K562 (cell line): ENCODE measurements around the gene STX1B. TPM values are rescaled to one million over a fixed set of nuclear protein-coding genes. Genes with fewer than 3 reads are reported as not detected.

ENCODE experiments used
- ARID3B ChIP-seq: fragments of 250-450 bp; sonication (Bioruptor Pico); IDR thresholded peaks from 2 replicates; pipeline ENCODE4 v1.4.0; 2020; ENCODE audit warnings: borderline replicate concordance
- CSDE1 ChIP-seq, 2 experiments: fragments of 450-650 bp; IDR thresholded peaks; 2 replicates each; pipeline ENCODE4 v1.6.1; 2016; ENCODE audit warnings: mild to moderate bottlenecking in 1 of 2
- CTCFL ChIP-seq: IDR thresholded peaks from 2 replicates; pipeline ENCODE4 v1.6.1; 2011; ENCODE audit warnings: borderline replicate concordance, low read depth, mild to moderate bottlenecking, moderate library complexity, low read length; ENCODE audit not compliant: insufficient read depth, poor library complexity, severe bottlenecking
- DIDO1 ChIP-seq: fragments of 450-650 bp; IDR thresholded peaks from 2 replicates; pipeline ENCODE4 v1.6.1; 2016; ENCODE audit warnings: low read depth, missing biosample characterization, missing genetic modification characterization
- ELF1 ChIP-seq: fragments of 200-800 bp; sonication (Bioruptor generic); IDR thresholded peaks from 2 replicates; pipeline ENCODE4 v1.6.1; 2016; ENCODE audit warnings: missing genetic modification characterization, missing compliant biosample characterization
- EP300 ChIP-seq: IDR thresholded peaks from 2 replicates; pipeline ENCODE4 v1.6.1; 2012; ENCODE audit warnings: low read length, improper control_type of control experiment
- FOXM1 ChIP-seq, 2 experiments: fragments of 450-650 bp in 1 of 2; sonication (generic) in 1 of 2; formaldehyde crosslinking in 1 of 2; IDR thresholded peaks; 2 replicates each; pipeline versions ENCODE4 v1.6.1 to v1.9.0; 2017 to 2022; ENCODE audit warnings: low read depth in 2 of 2, mild to moderate bottlenecking in 2 of 2, missing genetic modification reagents in 1 of 2, moderate library complexity in 1 of 2
- GATAD2B ChIP-seq: fragments of 450-650 bp; IDR thresholded peaks from 2 replicates; pipeline ENCODE4 v1.6.1; 2017; ENCODE audit warnings: mild to moderate bottlenecking, borderline replicate concordance
- HDAC1 ChIP-seq, 2 experiments: fragments of 450-650 bp; IDR thresholded peaks; 2 replicates each; pipeline ENCODE4 v1.6.1; 2016 to 2017; ENCODE audit warnings: inconsistent platforms in 1 of 2, mild to moderate bottlenecking in 1 of 2, moderate library complexity in 1 of 2
- MBD1 ChIP-seq: fragments of 250-450 bp; sonication (Bioruptor Pico); IDR thresholded peaks from 2 replicates; pipeline ENCODE4 v1.8.0; 2022; ENCODE audit warnings: inconsistent platforms
- MCM3 ChIP-seq: fragments of 450-650 bp; IDR thresholded peaks from 2 replicates; pipeline ENCODE4 v1.6.1; 2016
- NBN ChIP-seq: fragments of 450-650 bp; IDR thresholded peaks from 2 replicates; pipeline ENCODE4 v1.6.1; 2016; ENCODE audit warnings: low read depth, mild to moderate bottlenecking
- NFIX ChIP-seq: fragments of 250-450 bp; sonication (Bioruptor Pico); IDR thresholded peaks from 2 replicates; pipeline ENCODE4 v1.4.0; 2020; ENCODE audit warnings: low read depth, mild to moderate bottlenecking, moderate library complexity
- PHTF2 ChIP-seq: fragments of 250-450 bp; sonication (Bioruptor Pico); IDR thresholded peaks from 2 replicates; pipeline ENCODE4 v1.5.0; 2021; ENCODE audit warnings: mild to moderate bottlenecking
- RAD51 ChIP-seq: fragments of 450-650 bp; IDR thresholded peaks from 2 replicates; pipeline ENCODE4 v1.7.1; 2016; ENCODE audit warnings: low read depth, mild to moderate bottlenecking, borderline replicate concordance
- RBBP5 ChIP-seq: fragments of 200-600 bp; sonication (generic); IDR thresholded peaks from 2 replicates; pipeline ENCODE4 v1.6.1; 2012; ENCODE audit warnings: borderline replicate concordance, mild to moderate bottlenecking, low read length, control low read depth, inconsistent platforms; ENCODE audit not compliant: insufficient read depth, poor library complexity, severe bottlenecking
- RHOXF2B ChIP-seq: fragments of 250-450 bp; sonication (Bioruptor Pico); conservative IDR thresholded peaks from 2 replicates; pipeline ENCODE4 v1.5.1; 2021
- SMAD4 ChIP-seq: fragments of 250-450 bp; sonication (Bioruptor Pico); conservative IDR thresholded peaks from 2 replicates; pipeline ENCODE4 v1.8.0; 2021; ENCODE audit warnings: inconsistent platforms, mild to moderate bottlenecking, moderate library complexity
- SMARCC2 ChIP-seq: fragments of 450-650 bp; IDR thresholded peaks from 2 replicates; pipeline ENCODE4 v1.6.1; 2017; ENCODE audit warnings: antibody characterized with exemption, moderate library complexity, mild to moderate bottlenecking, low read depth
- SUPT5H ChIP-seq: fragments of 450-650 bp; IDR thresholded peaks from 2 replicates; pipeline ENCODE4 v1.6.1; 2016
- TEAD2 ChIP-seq: fragments of 450-650 bp; IDR thresholded peaks from 2 replicates; pipeline ENCODE4 v1.6.1; 2016; ENCODE audit warnings: missing genetic modification characterization, control low read depth, missing compliant biosample characterization
- ZFPM2 ChIP-seq: fragments of 250-450 bp; sonication (Bioruptor Pico); IDR thresholded peaks from 2 replicates; pipeline ENCODE4 v1.5.1; 2022; ENCODE audit warnings: mild to moderate bottlenecking
- ZNF324 ChIP-seq: fragments of 250-450 bp; sonication (Bioruptor Pico); IDR thresholded peaks from 2 replicates; pipeline ENCODE4 v1.4.0; 2020; ENCODE audit warnings: mild to moderate bottlenecking
- ZNF436 ChIP-seq: fragments of 250-450, 450-650 bp; sonication (Bioruptor Pico); formaldehyde crosslinking; IDR thresholded peaks from 2 replicates; pipeline ENCODE4 v1.7.0; 2020; ENCODE audit warnings: mild to moderate bottlenecking
- polyA plus RNA-seq, 8 experiments: library from polyadenylated mRNA; depleted of rRNA in 4 of 8; stranded (reverse) in 5 of 8; unstranded in 3 of 8; fragments of >200 nt; fragmentation: Nextera tagmentation in 2 of 8; fragmentation: Illumina TruSeq in 1 of 8; extraction: Ambion mirVana in 2 of 8; extraction: Trizol in 1 of 8; gene quantifications; 2 replicates each; pipeline versions ENCODE4 v1.2.1 to v1.2.3, GENCODE V29; 2011 to 2014; ENCODE audit warnings: inconsistent platforms in 1 of 8, missing spikeins in 1 of 8
- total RNA-seq, 7 experiments: library from RNA; depleted of rRNA in 6 of 7; stranded (reverse); fragments of >200 nt in 6 of 7; fragmentation: Illumina TruSeq in 2 of 7; extraction: Trizol in 2 of 7; gene quantifications; 2 replicates each; pipeline versions ENCODE4 v1.2.1 to v1.2.3, GENCODE V29; 2011 to 2021; ENCODE audit warnings: low replicate concordance in 1 of 7

Gene STX1B
- total and polyA plus RNA-seq, 9 of the 15 experiments (the other 6 are each of a cell fraction or from before 2014, with no cell fraction given), result 0.07 to 2.5 (median 0.86) TPM

GRCh38 chr16:30949650-30950515 lies 60.6 kb downstream of the STX1B start (continued):
- TF ChIP-seq CTCFL (no peak), PHTF2 (CRISPR knock-in tag) (no peak), ARID3B (CRISPR knock-in tag) (no peak), ZNF324 (no peak; the same call in none of the 2 replicates), FOXM1 (IDR thresholded peaks at IDR 0.05; ENCODE audit: low read depth) (peak; percentile 21; the same call in 1 of the 2 replicates), FOXM1 (CRISPR knock-in tag; IDR thresholded peaks at IDR 0.05; ENCODE audit: low read depth) (no peak), RHOXF2B (CRISPR knock-in tag) (no peak), RAD51 (0 out of 2 replicates have a peak, but pooled peaks have one; percentile 34), NFIX (CRISPR knock-in tag) (no peak), SMARCC2 (peak; percentile 49; the same call in 1 of the 2 replicates), RBBP5 (peak; percentile 49), MBD1 (no peak), SUPT5H (peak; percentile 91), MCM3 (no peak), ELF1 (peak; percentile 80), HDAC1 (IDR thresholded peaks at IDR 0.05) (peak in 1 of 2 experiments; percentile 92; a peak in 2 of 4 replicates), EP300 (peak; percentile 90), NBN (no peak; the same call in 1 of the 2 replicates), SMAD4 (CRISPR knock-in tag) (peak; percentile 92), CSDE1 (IDR thresholded peaks at IDR 0.05) (no peak), TEAD2 (no peak), DIDO1 (tag) (no peak), GATAD2B (0 out of 2 replicates have a peak, but pooled peaks have one; percentile 26), ZNF436 (CRISPR knock-in tag) (no peak), ZFPM2 (peak; percentile 72; the same call in 1 of the 2 replicates)
